Panc1 (cell line): ENCODE data around the gene GRAMD1C. TPM values are rescaled to one million over a fixed set of nuclear protein-coding genes. Genes with fewer than 3 reads are reported as not detected.
A peak's percentile ranks its signal among the peaks of the same experiment; 100 is the strongest.

ENCODE experiments used
- ATAC-seq: fragments of 200-7000 bp; cut with Tn5 transposase; 2 replicates; pipeline ENCODE4 v1.9.1; 2020; ENCODE audit warnings: mild to moderate bottlenecking, moderate library complexity
- Bru-seq: library from RNA; stranded (reverse); fragments of 400-500 nt; gene quantifications from one replicate; lab custom pipeline; 2021; lab: Mats Ljungman, UMichigan
- BruChase-seq, 2 experiments: library from RNA; stranded (reverse); fragments of 400-500 nt; gene quantifications; one replicate each; lab custom pipeline; 2021; lab: Mats Ljungman, UMichigan
- BruUV-seq: library from RNA; stranded (reverse); fragments of 400-500 nt; replicated peaks from 2 replicates; lab custom pipeline; 2021; lab: Mats Ljungman, UMichigan
- CTCF ChIA-PET: fragments of 300-600 bp; sonication (Branson Sonifier 250); formaldehyde crosslinking; loops from one replicate; lab custom pipeline; 2022; ENCODE audit warnings: antibody characterized with exemption; lab: Charles Lee
- POLR2A ChIA-PET: fragments of 300-600 bp; sonication (Branson Sonifier 250); formaldehyde crosslinking; loops from one replicate; lab custom pipeline; 2022; ENCODE audit warnings: antibody characterized with exemption; lab: Charles Lee
- DNase-seq: peaks from one replicate; pipeline ENCODE4 v3.0.0-alpha.2; 2010; ENCODE audit warnings: low read depth, low spot score
- H3K27ac ChIP-seq: 2 replicates; pipeline ENCODE4 v1.5.1; 2011; ENCODE audit warnings: mild to moderate bottlenecking, low read length, inconsistent platforms
- H3K27me3 ChIP-seq: fragments of 200-500 bp; sonication (Bioruptor generic); 2 replicates; pipeline ENCODE4 v1.6.0; 2014; ENCODE audit warnings: low read length, inconsistent platforms; ENCODE audit not compliant: control insufficient read depth, insufficient read depth
- H3K36me3 ChIP-seq: fragments of 200-500 bp; sonication (Bioruptor generic); 2 replicates; pipeline ENCODE4 v1.5.1; 2014; ENCODE audit warnings: inconsistent platforms, mild to moderate bottlenecking, low read length, moderate library complexity; ENCODE audit not compliant: control insufficient read depth, insufficient read depth
- H3K4me1 ChIP-seq: 2 replicates; pipeline ENCODE4 v1.5.1; 2011; ENCODE audit warnings: inconsistent platforms, mild to moderate bottlenecking, low read length, moderate library complexity; ENCODE audit not compliant: control insufficient read depth, insufficient read depth
- H3K4me3 ChIP-seq, 2 experiments: 2 replicates each; pipeline ENCODE4 v1.5.1; 2011 to 2012; ENCODE audit warnings: low read depth in 2 of 2, low read length in 2 of 2, mild to moderate bottlenecking in 2 of 2, inconsistent platforms in 1 of 2, moderate library complexity in 1 of 2
- H3K9me3 ChIP-seq: fragments of 200-500 bp; sonication (Bioruptor generic); 2 replicates; pipeline ENCODE4 v1.5.1; 2014; ENCODE audit warnings: low read depth, mild to moderate bottlenecking, inconsistent platforms, low read length, moderate library complexity; ENCODE audit not compliant: control insufficient read depth, insufficient read depth
- POLR2AphosphoS5 ChIP-seq: IDR thresholded peaks from 2 replicates; pipeline ENCODE4 v1.6.1; 2012; ENCODE audit warnings: mild to moderate bottlenecking, low read depth, low read length, moderate library complexity
- REST ChIP-seq, 2 experiments: IDR thresholded peaks; 2 replicates each; pipeline ENCODE4 v1.6.1; 2011 to 2012; ENCODE audit warnings: low read depth in 2 of 2, control low read depth in 1 of 2, low read length in 1 of 2, mild to moderate bottlenecking in 1 of 2, moderate library complexity in 1 of 2; ENCODE audit not compliant: insufficient read depth in 1 of 2
- SIN3A ChIP-seq: IDR thresholded peaks from 2 replicates; pipeline ENCODE4 v1.6.1; 2012; ENCODE audit warnings: low read depth, mild to moderate bottlenecking, low read length, moderate library complexity, borderline replicate concordance; ENCODE audit not compliant: insufficient read depth
- TCF7L2 ChIP-seq: IDR thresholded peaks from 2 replicates; pipeline ENCODE4 v1.6.1; 2011; ENCODE audit warnings: mild to moderate bottlenecking, low read depth, low read length, inconsistent platforms
- in situ Hi-C: cut with HindIII; loops from 2 replicates; pipeline ENCODE4 v1.10.0; 2016; ENCODE audit warnings: low sequenced_read_pairs, low pct_unique_long_range_greater_than_20kb
- intact Hi-C: fragments of 100-400 bp; cut with micrococcal nuclease; formaldehyde crosslinking; loops from one replicate; pipeline ENCODE4 v1.10.0; 2022; ENCODE audit not compliant: unreplicated experiment
- long read RNA-seq: library from polyadenylated mRNA; unstranded; transcript quantifications from one replicate; pipeline ENCODE4 v2.0.0, GENCODE V29; 2021; ENCODE audit not compliant: unreplicated experiment
- polyA plus RNA-seq: library from polyadenylated mRNA; unstranded; fragments of >200 nt; gene quantifications from one replicate; pipeline ENCODE4 v1.2.1, GENCODE V29; 2012; ENCODE audit warnings: missing spikeins; ENCODE audit not compliant: insufficient read length
- total RNA-seq: library from RNA; stranded (reverse); gene quantifications from one replicate; pipeline ENCODE4 v1.2.1, GENCODE V29; 2021; ENCODE audit not compliant: unreplicated experiment
- TF ChIP-seq, protein P1 (sequence below): fragments of 450-650 bp; IDR thresholded peaks from 2 replicates; pipeline ENCODE4 v1.5.1; 2017; ENCODE audit warnings: mild to moderate bottlenecking

The GRAMD1C gene
- 3.9 TPM for total RNA-seq
- polyA plus RNA-seq, result 4.2 TPM
- Bru-seq, nascent RNA, result percentile 45 among the genes with signal in this experiment
- percentile 45 among the genes with signal in this experiment for BruChase-seq, experiment 1, labeled RNA remaining after a 2-hour chase
- percentile 45 among the genes with signal in this experiment for BruChase-seq, experiment 2, labeled RNA remaining after a 6-hour chase
- long read RNA-seq, full-length matches to known transcripts, result 8 of 16 reads
- long read RNA-seq, partial matches to known transcripts, result 3 of 16 reads
- long read RNA-seq, other reads (novel, unspliced or antisense), result 5 of 16 reads

DNA sequence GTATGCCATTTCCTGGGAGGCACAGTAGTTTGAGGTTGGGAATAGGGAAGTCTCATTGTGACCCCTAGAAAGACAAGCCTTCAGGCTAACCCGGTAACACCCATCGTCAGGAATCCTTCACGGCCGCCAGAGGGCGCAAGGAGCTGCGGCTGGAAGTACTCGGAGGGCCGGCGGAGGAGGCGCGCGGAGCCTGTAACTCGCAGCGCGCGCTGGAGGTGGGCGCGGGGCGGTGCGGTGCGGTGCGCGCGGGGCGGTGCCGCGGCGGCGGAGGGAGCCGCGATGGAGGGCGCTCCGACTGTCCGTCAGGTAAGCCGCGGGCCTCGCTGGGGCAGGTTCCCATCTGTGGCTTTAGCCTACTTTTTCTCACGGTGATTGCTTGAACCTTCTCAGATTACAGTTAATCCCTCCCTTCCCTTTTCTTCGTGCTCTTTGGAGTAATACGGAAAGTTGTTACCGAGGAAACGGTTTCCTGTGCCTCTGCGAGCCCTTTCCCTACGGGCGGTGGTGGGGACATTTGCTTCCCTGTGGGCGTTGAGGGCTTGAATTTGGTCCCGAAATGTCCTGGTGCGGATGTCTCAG, at the start of gene GRAMD1C:
TSS of gene GRAMD1C (plus strand) at position 158 of the 579 bp plus-strand sequence. CDS start at position 280, 122 bp downstream.
- H3K4me1 ChIP-seq, result no peaks in the 10 kb centered on the region
- H3K27ac ChIP-seq, result peak within 1 kb of the TSS; percentile 84
- H3K4me3 ChIP-seq, result peak within 1 kb of the TSS; percentile 65 to 93
- ChIA-PET POLR2A (no interaction called here), CTCF (interaction anchor here (0.6 to 0.9 kb wide), 8 partner anchors 11 to 538 kb away, joined by 3 to 5 read pairs (median 4); no protein-coding TSS in a partner anchor)
- H3K27me3 ChIP-seq, result no peaks in the 10 kb centered on the region
- DNase-seq (no peak), ATAC-seq (peak; percentile 98)
- no peak for TF ChIP-seq SIN3A
- no peak for TF ChIP-seq REST (IDR thresholded peaks at IDR 0.05; ENCODE audit: insufficient read depth in 1 of 2, low read depth in 2 of 2, low read length in 1 of 2)
- TF ChIP-seq POLR2AphosphoS5, result peak; percentile 47; the same call in 1 of the 2 replicates
- TF ChIP-seq, protein P1, sequence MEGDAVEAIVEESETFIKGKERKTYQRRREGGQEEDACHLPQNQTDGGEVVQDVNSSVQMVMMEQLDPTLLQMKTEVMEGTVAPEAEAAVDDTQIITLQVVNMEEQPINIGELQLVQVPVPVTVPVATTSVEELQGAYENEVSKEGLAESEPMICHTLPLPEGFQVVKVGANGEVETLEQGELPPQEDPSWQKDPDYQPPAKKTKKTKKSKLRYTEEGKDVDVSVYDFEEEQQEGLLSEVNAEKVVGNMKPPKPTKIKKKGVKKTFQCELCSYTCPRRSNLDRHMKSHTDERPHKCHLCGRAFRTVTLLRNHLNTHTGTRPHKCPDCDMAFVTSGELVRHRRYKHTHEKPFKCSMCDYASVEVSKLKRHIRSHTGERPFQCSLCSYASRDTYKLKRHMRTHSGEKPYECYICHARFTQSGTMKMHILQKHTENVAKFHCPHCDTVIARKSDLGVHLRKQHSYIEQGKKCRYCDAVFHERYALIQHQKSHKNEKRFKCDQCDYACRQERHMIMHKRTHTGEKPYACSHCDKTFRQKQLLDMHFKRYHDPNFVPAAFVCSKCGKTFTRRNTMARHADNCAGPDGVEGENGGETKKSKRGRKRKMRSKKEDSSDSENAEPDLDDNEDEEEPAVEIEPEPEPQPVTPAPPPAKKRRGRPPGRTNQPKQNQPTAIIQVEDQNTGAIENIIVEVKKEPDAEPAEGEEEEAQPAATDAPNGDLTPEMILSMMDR, result peak; percentile 98
- no peak for TF ChIP-seq TCF7L2
- no peaks in the 10 kb centered on the region for H3K9me3 ChIP-seq
- intact Hi-C loops, result loop anchor here (2.0 kb wide), 2 partner anchors 74 to 102 kb away; no protein-coding TSS in a partner anchor
- TSS peak; percentile 90 for BruUV-seq
- no peaks in the 10 kb centered on the region for H3K36me3 ChIP-seq
- in situ Hi-C loops, result no loop called here

DNA sequence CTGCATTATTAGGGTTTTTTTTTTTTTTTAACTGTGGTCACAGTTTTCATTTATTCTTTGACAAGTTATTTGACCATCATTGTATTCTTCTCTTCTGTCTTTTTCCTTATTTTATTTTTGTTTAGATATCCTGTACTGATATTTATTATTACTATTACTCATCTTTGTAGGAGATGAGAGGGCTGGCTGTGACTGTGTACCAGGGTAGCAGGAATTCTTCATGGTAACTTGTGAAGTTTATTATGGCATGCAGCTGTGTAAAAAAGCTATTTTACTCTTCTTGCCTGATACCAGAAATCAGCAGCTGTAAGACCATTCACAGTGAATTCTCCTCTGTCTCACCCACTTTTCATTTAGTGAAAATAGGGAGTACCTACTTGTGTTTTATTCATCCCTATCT, 47.2 kb upstream of the GRAMD1C start:
- Histone ChIP-seq H3K4me1 (no peaks in the 10 kb centered on the region), H3K27ac (no peak overlapping the region), H3K27me3 (no peaks in the 10 kb centered on the region), H3K36me3 (peaks cover 2% of the 10 kb centered on the region), H3K4me3 (no peak overlapping the region), H3K9me3 (no peaks in the 10 kb centered on the region)
- no peak for DNase-seq
- ChIA-PET POLR2A (interaction anchor here (0.7 kb wide), 1 partner anchor 116 kb away, joined by 6 read pairs; no protein-coding TSS in a partner anchor), CTCF (no interaction called here)
- no TSS peak for BruUV-seq
- TF ChIP-seq SIN3A (no peak), REST (IDR thresholded peaks at IDR 0.05; ENCODE audit: insufficient read depth in 1 of 2, low read depth in 2 of 2, low read length in 1 of 2) (no peak), TCF7L2 (no peak), POLR2AphosphoS5 (no peak)
- intact Hi-C loops, result no loop called here
- in situ Hi-C loops, result no loop called here
- no peak for ATAC-seq
